Vein endothelial cell (primary cell): ENCODE measurements around the gene ARHGAP21. TPM values are rescaled to one million over a fixed set of nuclear protein-coding genes. Genes with fewer than 3 reads are reported as not detected.

ENCODE experiments used
- small RNA-seq: library from RNA; depleted of rRNA; stranded (forward); fragments of <200 nt; gene quantifications from one replicate; pipeline ENCODE3, GENCODE V24; 2012
- total RNA-seq: library from RNA; depleted of rRNA; stranded (reverse); fragments of >200 nt; gene quantifications from 2 replicates; pipeline ENCODE4 v1.2.3, GENCODE V29; 2012

Gene ARHGAP21
- 104 and 153 TPM in 2 replicates for total RNA-seq

DNA sequence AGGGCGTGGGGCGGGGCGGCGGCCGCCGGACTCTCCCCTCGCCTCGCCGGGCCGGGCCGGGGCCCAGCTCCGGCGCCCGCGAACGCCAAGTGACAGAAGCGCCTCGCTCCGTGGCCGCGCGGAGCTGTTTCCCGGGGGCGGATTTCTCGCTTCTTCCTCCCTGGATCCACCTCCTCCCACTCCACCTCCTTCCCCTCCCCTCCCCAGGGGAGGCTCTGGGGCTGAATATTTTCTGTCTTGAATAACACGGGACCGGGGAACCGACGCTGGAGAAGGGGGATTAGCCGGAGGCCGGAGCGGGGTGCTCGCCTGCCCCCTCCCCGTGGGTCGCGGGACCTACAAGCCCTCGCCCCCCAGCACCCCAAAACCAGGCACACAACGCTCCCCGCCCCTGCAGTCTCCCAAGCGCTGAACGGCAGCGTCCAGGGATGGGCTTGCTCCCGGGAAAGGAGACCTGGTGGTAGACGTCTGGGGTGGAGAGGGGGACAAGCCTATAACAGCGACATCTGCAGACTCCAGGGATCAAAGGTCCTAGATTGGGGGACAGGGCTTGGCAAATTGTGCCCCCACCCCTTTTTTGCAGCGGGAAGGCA, at the start of gene ARHGAP21:
Gene ARHGAP21, minus strand, starts transcription at position 100 of the 593 bp plus-strand sequence. CDS start 1,988 bp downstream, outside the sequence.

Small RNAs within 50 kb of the gene (small RNA-seq; reads per million reads assigned to genes)
- gene RNA5SP305, result not detected

Other genes starting within 250 kb of the ARHGAP21 start
- gene PRTFDC1, start 228.7 kb upstream of the ARHGAP21 start, total RNA-seq, result 7.8 and 10.9 TPM in 2 replicates